MM.1S (cell line): ENCODE measurements around the gene TMC1.

ENCODE experiments used
- DNase-seq: peaks from one replicate; pipeline ENCODE4 v3.0.0-alpha.2; 2015
- H2AFZ ChIP-seq: fragments of 300-600 bp; sonication (generic); 2 replicates; pipeline ENCODE4 v1.6.0; 2016; ENCODE audit warnings: antibody characterized with exemption, low read length
- H3F3A ChIP-seq: fragments of 300-600 bp; sonication (generic); 2 replicates; pipeline ENCODE4 v1.6.1; 2016; ENCODE audit warnings: mild to moderate bottlenecking, antibody characterized with exemption, low read length, moderate library complexity, mixed read lengths; ENCODE audit not compliant: insufficient read depth
- H3K27ac ChIP-seq: fragments of 300-600 bp; sonication (generic); 2 replicates; pipeline ENCODE4 v1.5.1; 2016; ENCODE audit warnings: mild to moderate bottlenecking, low read length
- H3K27me3 ChIP-seq: fragments of 300-600 bp; sonication (generic); replicated peaks from 2 replicates; pipeline ENCODE4 v1.6.0; 2016; ENCODE audit warnings: low read length; ENCODE audit not compliant: insufficient read depth
- H3K36me3 ChIP-seq: fragments of 300-600 bp; sonication (generic); replicated peaks from 2 replicates; pipeline ENCODE4 v1.6.1; 2016; ENCODE audit warnings: mild to moderate bottlenecking, low read length, mixed read lengths; ENCODE audit not compliant: insufficient read depth
- H3K4me1 ChIP-seq: fragments of 300-600 bp; sonication (generic); 2 replicates; pipeline ENCODE4 v1.6.1; 2016; ENCODE audit warnings: low read length, mixed read lengths
- H3K4me2 ChIP-seq: fragments of 300-600 bp; sonication (generic); 2 replicates; pipeline ENCODE4 v1.6.0; 2016; ENCODE audit warnings: low read depth, low read length
- H3K4me3 ChIP-seq: fragments of 300-600 bp; sonication (generic); 2 replicates; pipeline ENCODE4 v1.5.1; 2016; ENCODE audit warnings: low read length, mixed read lengths
- H3K79me2 ChIP-seq: fragments of 300-600 bp; sonication (generic); 2 replicates; pipeline ENCODE4 v1.6.1; 2016; ENCODE audit warnings: mixed run types, low read length, mixed read lengths
- H3K9ac ChIP-seq: fragments of 300-600 bp; sonication (generic); 2 replicates; pipeline ENCODE4 v1.6.1; 2016; ENCODE audit warnings: low read length, mixed read lengths
- H3K9me2 ChIP-seq: fragments of 300-600 bp; sonication (generic); replicated peaks from 2 replicates; pipeline ENCODE4 v1.6.1; 2016; ENCODE audit warnings: mild to moderate bottlenecking, low read length, mixed read lengths; ENCODE audit not compliant: insufficient read depth
- H3K9me3 ChIP-seq: fragments of 300-600 bp; sonication (generic); replicated peaks from 2 replicates; pipeline ENCODE4 v1.6.1; 2016; ENCODE audit warnings: mild to moderate bottlenecking, low read length, mixed read lengths; ENCODE audit not compliant: insufficient read depth
- H4K20me1 ChIP-seq: fragments of 300-600 bp; sonication (generic); 2 replicates; pipeline ENCODE4 v1.6.1; 2016; ENCODE audit warnings: mild to moderate bottlenecking, low read length, moderate library complexity, mixed read lengths; ENCODE audit not compliant: insufficient read depth
- CTCF ChIP-seq: fragments of 300-600 bp; sonication (generic); IDR thresholded peaks from 2 replicates; pipeline ENCODE4 v1.5.1; 2016; ENCODE audit warnings: antibody characterized with exemption, low read length, mixed read lengths
- EZH2 ChIP-seq: fragments of 300-600 bp; sonication (generic); optimal IDR thresholded peaks from 2 replicates; pipeline ENCODE3; 2017; ENCODE audit warnings: low read depth, mild to moderate bottlenecking, antibody characterized with exemption, low read length, mixed read lengths
- EZH2phosphoT487 ChIP-seq: fragments of 300-600 bp; sonication (generic); IDR thresholded peaks from 2 replicates; pipeline ENCODE4 v1.6.1; 2018; ENCODE audit warnings: antibody characterized with exemption, low read length

The TMC1 gene

DNA sequence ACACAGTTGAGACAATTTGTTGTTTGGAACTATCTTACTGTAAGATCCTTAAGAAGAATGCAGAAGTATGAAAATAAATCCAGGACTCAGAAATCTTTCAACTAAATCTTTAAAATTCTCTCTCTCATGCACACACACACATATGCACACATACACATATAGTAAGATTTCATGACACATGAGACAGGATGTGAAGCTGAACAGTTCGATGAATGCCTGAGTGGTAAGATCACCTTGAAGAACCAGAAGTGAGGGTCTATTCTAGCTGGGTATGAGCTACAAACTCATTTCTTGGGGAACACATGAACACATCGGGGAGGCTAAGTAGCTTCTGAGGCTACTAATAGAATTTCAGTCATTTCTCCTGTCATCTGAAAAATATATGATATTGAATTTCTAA lies 153.6 kb downstream of the TMC1 start:
- H2AFZ ChIP-seq: no peak overlapping the region
- no peaks in the 10 kb centered on the region for H3K9me3 ChIP-seq
- H3K9ac ChIP-seq: no peak overlapping the region
- H3K4me3 ChIP-seq: no peak overlapping the region
- H3K79me2 ChIP-seq: no peaks in the 10 kb centered on the region
- H4K20me1 ChIP-seq: no peaks in the 10 kb centered on the region
- DNase-seq: no peak
- H3K27me3 ChIP-seq: no peaks in the 10 kb centered on the region
- H3K9me2 ChIP-seq: no peaks in the 10 kb centered on the region
- H3K4me2 ChIP-seq: no peak overlapping the region
- no peaks in the 10 kb centered on the region for H3F3A ChIP-seq
- H3K4me1 ChIP-seq: no peaks in the 10 kb centered on the region
- TF ChIP-seq CTCF (no peak), EZH2phosphoT487 (no peak), EZH2 (no peak)
- no peaks in the 10 kb centered on the region for H3K36me3 ChIP-seq
- no peak overlapping the region for H3K27ac ChIP-seq

DNA sequence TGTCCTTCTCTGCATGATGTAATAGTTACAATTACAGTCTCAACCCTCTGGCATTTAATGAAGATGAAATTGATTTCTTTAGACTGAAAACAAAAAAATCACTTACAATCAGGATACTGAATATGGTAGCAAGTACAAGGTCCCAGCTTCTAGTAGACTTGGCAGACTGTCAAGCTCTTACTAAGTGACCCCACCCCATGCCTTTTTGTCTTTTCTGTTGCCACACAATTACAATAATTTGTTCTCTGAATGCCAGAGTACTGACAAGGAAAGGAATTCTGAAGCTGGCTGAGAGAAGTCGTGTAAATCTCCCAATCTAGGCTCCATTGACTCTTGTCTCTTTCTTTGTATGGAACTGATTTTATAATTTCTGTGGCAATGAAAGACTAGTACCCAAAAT lies 154.2 kb downstream of the TMC1 start:
- no peak for DNase-seq
- no peak overlapping the region for H2AFZ ChIP-seq
- H3K9me3 ChIP-seq: no peaks in the 10 kb centered on the region
- H3K9me2 ChIP-seq: no peaks in the 10 kb centered on the region
- no peak overlapping the region for H3K4me3 ChIP-seq
- TF ChIP-seq EZH2phosphoT487: no peak
- TF ChIP-seq EZH2: no peak
- no peak for TF ChIP-seq CTCF
- H3K27ac ChIP-seq: no peak overlapping the region
- H3K36me3 ChIP-seq: no peaks in the 10 kb centered on the region
- H3F3A ChIP-seq: no peaks in the 10 kb centered on the region
- no peak overlapping the region for H3K9ac ChIP-seq
- H3K4me2 ChIP-seq: no peak overlapping the region
- no peaks in the 10 kb centered on the region for H3K4me1 ChIP-seq
- H4K20me1 ChIP-seq: no peaks in the 10 kb centered on the region
- no peaks in the 10 kb centered on the region for H3K27me3 ChIP-seq
- H3K79me2 ChIP-seq: no peaks in the 10 kb centered on the region

GRCh38 chr9:72680593-72681282 lies 159.3 kb downstream of the TMC1 start:
- no peaks in the 10 kb centered on the region for H3K9me3 ChIP-seq
- H2AFZ ChIP-seq: no peak overlapping the region
- no peak for DNase-seq
- H3K4me2 ChIP-seq: no peak overlapping the region
- H3K27ac ChIP-seq: no peak overlapping the region
- no peaks in the 10 kb centered on the region for H3K9me2 ChIP-seq
- no peaks in the 10 kb centered on the region for H4K20me1 ChIP-seq
- no peaks in the 10 kb centered on the region for H3K4me1 ChIP-seq
- H3F3A ChIP-seq: no peaks in the 10 kb centered on the region
- no peak overlapping the region for H3K4me3 ChIP-seq
- no peak overlapping the region for H3K9ac ChIP-seq
- no peaks in the 10 kb centered on the region for H3K36me3 ChIP-seq
- H3K27me3 ChIP-seq: no peaks in the 10 kb centered on the region
- no peaks in the 10 kb centered on the region for H3K79me2 ChIP-seq
- no peak for TF ChIP-seq CTCF
- TF ChIP-seq EZH2phosphoT487: no peak
- no peak for TF ChIP-seq EZH2
